GM12878 (cell line): ENCODE results near the gene LY6G6D. TPM values are rescaled to one million over a fixed set of nuclear protein-coding genes. Genes with fewer than 3 reads are reported as not detected.

ENCODE experiments used
- ATF7 ChIP-seq: fragments of 450-650 bp; IDR thresholded peaks from 2 replicates; pipeline ENCODE4 v1.6.1; 2016; ENCODE audit warnings: low read depth, mild to moderate bottlenecking
- CHD2 ChIP-seq: IDR thresholded peaks from 2 replicates; pipeline ENCODE4 v1.6.1; 2011; ENCODE audit warnings: low read depth, low read length, improper control_type of control experiment, borderline replicate concordance
- E2F4 ChIP-seq: IDR thresholded peaks from 2 replicates; pipeline ENCODE4 v1.6.1; 2012; ENCODE audit warnings: low read depth, low read length, improper control_type of control experiment
- HCFC1 ChIP-seq: fragments of 150-350 bp; IDR thresholded peaks from 2 replicates; pipeline ENCODE4 v1.6.1; 2014; ENCODE audit warnings: low read length
- KAT2A ChIP-seq: conservative IDR thresholded peaks from 2 replicates; pipeline ENCODE4 v1.6.1; 2011; ENCODE audit warnings: low read depth, low read length; ENCODE audit not compliant: control insufficient read depth
- MTA3 ChIP-seq: IDR thresholded peaks from 2 replicates; pipeline ENCODE4 v1.6.1; 2012; ENCODE audit warnings: low read length, inconsistent platforms, borderline replicate concordance
- MXI1 ChIP-seq: fragments of 150-350 bp; IDR thresholded peaks from 2 replicates; pipeline ENCODE4 v1.6.1; 2011; ENCODE audit warnings: low read depth, mild to moderate bottlenecking, inconsistent platforms, low read length, improper control_type of control experiment
- NFXL1 ChIP-seq: fragments of 450-650 bp; IDR thresholded peaks from 2 replicates; pipeline ENCODE4 v1.6.1; 2017; ENCODE audit warnings: antibody characterized with exemption, mild to moderate bottlenecking, borderline replicate concordance
- NFYB ChIP-seq: IDR thresholded peaks from 2 replicates; pipeline ENCODE4 v1.6.1; 2011; ENCODE audit warnings: low read depth, mild to moderate bottlenecking, low read length, improper control_type of control experiment, moderate library complexity; ENCODE audit not compliant: insufficient read depth
- RCOR1 ChIP-seq: conservative IDR thresholded peaks from 2 replicates; pipeline ENCODE4 v1.6.1; 2012; ENCODE audit warnings: low read depth, low read length, improper control_type of control experiment
- SP1 ChIP-seq: IDR thresholded peaks from one replicate; pipeline ENCODE4 v1.6.1; 2011; ENCODE audit warnings: low read depth, low read length
- SREBF1 ChIP-seq: IDR thresholded peaks from 2 replicates; pipeline ENCODE4 v1.6.1; 2012; ENCODE audit warnings: mild to moderate bottlenecking, low read length
- SRF ChIP-seq, 2 experiments: IDR thresholded peaks; 2 replicates each; pipeline ENCODE4 v1.6.1; 2011; ENCODE audit warnings: low read depth in 2 of 2, low read length in 2 of 2, mild to moderate bottlenecking in 1 of 2, moderate library complexity in 1 of 2
- STAT1 ChIP-seq: fragments of 450-650 bp; conservative IDR thresholded peaks from 2 replicates; pipeline ENCODE4 v1.6.1; 2014; ENCODE audit warnings: antibody characterized with exemption, mild to moderate bottlenecking
- TCF12 ChIP-seq: IDR thresholded peaks from 2 replicates; pipeline ENCODE4 v1.6.1; 2011; ENCODE audit warnings: low read depth, mild to moderate bottlenecking, low read length
- ZBTB4 ChIP-seq: fragments of 450-650 bp; formaldehyde crosslinking; IDR thresholded peaks from 2 replicates; pipeline ENCODE4 v1.4.0; 2022; ENCODE audit warnings: mild to moderate bottlenecking, moderate library complexity
- ZNF274 ChIP-seq: IDR thresholded peaks from one replicate; pipeline ENCODE4 v1.8.0; 2011; ENCODE audit not compliant: insufficient read length, insufficient read depth
- ZNF384 ChIP-seq: IDR thresholded peaks from 2 replicates; pipeline ENCODE4 v1.6.1; 2012; ENCODE audit warnings: low read depth, mild to moderate bottlenecking, low read length, improper control_type of control experiment, borderline replicate concordance
- polyA plus RNA-seq, 11 experiments: library from polyadenylated mRNA; depleted of rRNA in 4 of 11; unstranded in 6 of 11; stranded (reverse) in 5 of 11; fragments of >200 nt; fragmentation: Nextera tagmentation in 4 of 11; fragmentation: Illumina TruSeq in 1 of 11; extraction: Ambion mirVana in 4 of 11; extraction: Trizol in 1 of 11; gene quantifications; 1 replicate in 1 of 11; 2 replicates in 10 of 11; pipeline versions ENCODE4 v1.2.1 to v1.2.3, GENCODE V29; 2011 to 2016; ENCODE audit warnings: inconsistent platforms in 2 of 11, missing spikeins in 2 of 11, low read depth in 1 of 11
- total RNA-seq, 4 experiments: library from RNA; depleted of rRNA in 3 of 4; stranded (reverse); fragments of >200 nt in 3 of 4; fragmentation: Illumina TruSeq in 1 of 4; extraction: Trizol in 1 of 4; gene quantifications; 2 replicates each; pipeline versions ENCODE4 v1.2.1 to v1.2.3, GENCODE V29; 2013 to 2021
- TF ChIP-seq, protein P1 (sequence below): fragments of 450-650 bp; IDR thresholded peaks from 2 replicates; pipeline ENCODE4 v1.6.1; 2017; ENCODE audit warnings: antibody characterized with exemption, mild to moderate bottlenecking, moderate library complexity
- TF ChIP-seq, protein P2 (sequence below): IDR thresholded peaks from 2 replicates; pipeline ENCODE4 v1.6.1; 2011; ENCODE audit warnings: low read depth, low read length, improper control_type of control experiment, borderline replicate concordance

The LY6G6D gene
- total and polyA plus RNA-seq, 10 of the 15 experiments (the other 5 are each of a cell fraction or from before 2014, with no cell fraction given): not detected

DNA sequence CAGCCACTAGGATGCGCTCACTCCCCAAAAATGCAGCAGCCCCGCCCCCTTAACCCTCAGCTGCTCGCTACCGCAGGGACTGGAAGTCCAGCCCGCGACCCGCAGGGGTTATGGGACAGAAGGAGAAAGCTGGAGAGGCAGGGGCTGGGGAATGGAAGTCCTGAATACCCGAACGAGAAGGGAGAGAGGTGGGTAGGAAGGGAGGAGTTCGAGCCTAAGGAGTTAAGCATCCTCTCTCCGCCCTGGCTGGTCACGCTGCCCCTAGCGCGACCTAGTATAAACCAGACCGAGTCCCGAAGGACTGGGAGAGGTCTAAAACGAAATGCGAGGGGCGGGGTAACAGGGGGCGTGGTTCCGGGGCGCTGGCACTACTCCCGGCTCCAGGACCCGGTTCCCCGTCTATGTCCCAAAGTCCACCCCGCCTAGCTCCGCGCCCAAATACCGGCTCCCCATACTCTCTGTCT is 14.4 kb downstream of the LY6G6D start (continued):
- TF ChIP-seq, protein P1, sequence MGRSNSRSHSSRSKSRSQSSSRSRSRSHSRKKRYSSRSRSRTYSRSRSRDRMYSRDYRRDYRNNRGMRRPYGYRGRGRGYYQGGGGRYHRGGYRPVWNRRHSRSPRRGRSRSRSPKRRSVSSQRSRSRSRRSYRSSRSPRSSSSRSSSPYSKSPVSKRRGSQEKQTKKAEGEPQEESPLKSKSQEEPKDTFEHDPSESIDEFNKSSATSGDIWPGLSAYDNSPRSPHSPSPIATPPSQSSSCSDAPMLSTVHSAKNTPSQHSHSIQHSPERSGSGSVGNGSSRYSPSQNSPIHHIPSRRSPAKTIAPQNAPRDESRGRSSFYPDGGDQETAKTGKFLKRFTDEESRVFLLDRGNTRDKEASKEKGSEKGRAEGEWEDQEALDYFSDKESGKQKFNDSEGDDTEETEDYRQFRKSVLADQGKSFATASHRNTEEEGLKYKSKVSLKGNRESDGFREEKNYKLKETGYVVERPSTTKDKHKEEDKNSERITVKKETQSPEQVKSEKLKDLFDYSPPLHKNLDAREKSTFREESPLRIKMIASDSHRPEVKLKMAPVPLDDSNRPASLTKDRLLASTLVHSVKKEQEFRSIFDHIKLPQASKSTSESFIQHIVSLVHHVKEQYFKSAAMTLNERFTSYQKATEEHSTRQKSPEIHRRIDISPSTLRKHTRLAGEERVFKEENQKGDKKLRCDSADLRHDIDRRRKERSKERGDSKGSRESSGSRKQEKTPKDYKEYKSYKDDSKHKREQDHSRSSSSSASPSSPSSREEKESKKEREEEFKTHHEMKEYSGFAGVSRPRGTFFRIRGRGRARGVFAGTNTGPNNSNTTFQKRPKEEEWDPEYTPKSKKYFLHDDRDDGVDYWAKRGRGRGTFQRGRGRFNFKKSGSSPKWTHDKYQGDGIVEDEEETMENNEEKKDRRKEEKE: no peak
- TF ChIP-seq ZNF384 (no peak), SRF (IDR thresholded peaks at IDR 0.05; ENCODE audit: low read depth in 2 of 2, low read length in 2 of 2) (no peak), ZBTB4 (CRISPR knock-in tag) (no peak), SP1 (peak; percentile 42), MXI1 (no peak), RCOR1 (no peak), KAT2A (no peak), SREBF1 (no peak), TCF12 (peak; percentile 57; the same call in 1 of the 2 replicates), ZNF274 (no peak), MTA3 (no peak), NFYB (no peak), HCFC1 (no peak), NFXL1 (no peak), ATF7 (no peak), STAT1 (0 out of 2 replicates have a peak, but pooled peaks have one; percentile 39), E2F4 (no peak; the same call in 1 of the 2 replicates), CHD2 (peak; percentile 42; the same call in 1 of the 2 replicates)
- TF ChIP-seq, protein P2, sequence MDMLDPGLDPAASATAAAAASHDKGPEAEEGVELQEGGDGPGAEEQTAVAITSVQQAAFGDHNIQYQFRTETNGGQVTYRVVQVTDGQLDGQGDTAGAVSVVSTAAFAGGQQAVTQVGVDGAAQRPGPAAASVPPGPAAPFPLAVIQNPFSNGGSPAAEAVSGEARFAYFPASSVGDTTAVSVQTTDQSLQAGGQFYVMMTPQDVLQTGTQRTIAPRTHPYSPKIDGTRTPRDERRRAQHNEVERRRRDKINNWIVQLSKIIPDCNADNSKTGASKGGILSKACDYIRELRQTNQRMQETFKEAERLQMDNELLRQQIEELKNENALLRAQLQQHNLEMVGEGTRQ: no peak
